Loucy (cell line): ENCODE measurements around the gene ESD.

ENCODE experiments used
- H2AFZ ChIP-seq: fragments of 200-600 bp; sonication (generic); 2 replicates; pipeline ENCODE4 v1.6.0; 2016; ENCODE audit warnings: antibody characterized with exemption, mild to moderate bottlenecking, low read length, moderate library complexity
- H3F3A ChIP-seq: fragments of 200-600 bp; 2 replicates; pipeline ENCODE4 v1.6.0; 2016; ENCODE audit warnings: antibody characterized with exemption, low read depth, mild to moderate bottlenecking
- H3K27me3 ChIP-seq: fragments of 200-600 bp; sonication (generic); 2 replicates; pipeline ENCODE4 v1.6.1; 2014; ENCODE audit warnings: low read length, mild to moderate bottlenecking; ENCODE audit not compliant: insufficient read depth, poor library complexity, severe bottlenecking
- H3K36me3 ChIP-seq: fragments of 200-600 bp; sonication (generic); 2 replicates; pipeline ENCODE4 v1.6.1; 2016; ENCODE audit warnings: low read length; ENCODE audit not compliant: insufficient read depth
- H3K4me1 ChIP-seq: fragments of 200-600 bp; sonication (generic); 2 replicates; pipeline ENCODE4 v1.5.1; 2014; ENCODE audit warnings: low read length, mild to moderate bottlenecking; ENCODE audit not compliant: insufficient read depth, poor library complexity, severe bottlenecking
- H3K4me2 ChIP-seq: fragments of 200-600 bp; sonication (generic); 2 replicates; pipeline ENCODE4 v1.6.0; 2014; ENCODE audit warnings: antibody characterized with exemption, low read length, low read depth, mild to moderate bottlenecking; ENCODE audit not compliant: poor library complexity, severe bottlenecking
- H3K4me3 ChIP-seq: fragments of 200-600 bp; sonication (generic); 2 replicates; pipeline ENCODE4 v1.5.1; 2014; ENCODE audit warnings: low read length, mild to moderate bottlenecking, mixed read lengths; ENCODE audit not compliant: poor library complexity, severe bottlenecking
- H3K79me2 ChIP-seq: fragments of 200-600 bp; sonication (generic); 2 replicates; pipeline ENCODE4 v1.6.1; 2014; ENCODE audit warnings: low read length; ENCODE audit not compliant: insufficient read depth
- H3K9ac ChIP-seq: fragments of 200-600 bp; sonication (generic); 2 replicates; pipeline ENCODE4 v1.6.0; 2014; ENCODE audit warnings: mild to moderate bottlenecking, low read depth, low read length, moderate library complexity; ENCODE audit not compliant: poor library complexity, severe bottlenecking
- H3K9me2 ChIP-seq: fragments of 200-600 bp; sonication (generic); replicated peaks from 2 replicates; pipeline ENCODE4 v1.6.1; 2016; ENCODE audit warnings: low read depth, low read length, mixed read lengths
- H3K9me3 ChIP-seq: fragments of 200-600 bp; sonication (generic); 2 replicates; pipeline ENCODE4 v1.6.1; 2014; ENCODE audit warnings: mild to moderate bottlenecking, antibody characterized with exemption, low read length, low read depth; ENCODE audit not compliant: insufficient read depth
- H4K20me1 ChIP-seq: fragments of 200-600 bp; sonication (generic); 2 replicates; pipeline ENCODE4 v1.6.0; 2014; ENCODE audit warnings: antibody characterized with exemption, low read length, mild to moderate bottlenecking; ENCODE audit not compliant: insufficient read depth, poor library complexity, severe bottlenecking
- CTCF ChIP-seq: fragments of 200-600 bp; sonication (generic); conservative IDR thresholded peaks from 2 replicates; pipeline ENCODE4 v1.5.1; 2014; ENCODE audit warnings: mild to moderate bottlenecking, antibody characterized with exemption, low read length
- EZH2phosphoT487 ChIP-seq: fragments of 200-600 bp; IDR thresholded peaks from 2 replicates; pipeline ENCODE4 v1.6.1; 2018; ENCODE audit warnings: antibody characterized with exemption, mild to moderate bottlenecking, moderate library complexity, borderline replicate concordance

Gene ESD

GRCh38 chr13:46844431-46844830, 47.5 kb upstream of the ESD start:
- Histone ChIP-seq H3K9ac (no peak overlapping the region), H3K79me2 (no peaks in the 10 kb centered on the region), H2AFZ (no peak overlapping the region), H3K9me3 (no peaks in the 10 kb centered on the region), H3K27me3 (no peaks in the 10 kb centered on the region), H3K4me2 (no peak overlapping the region), H4K20me1 (no peaks in the 10 kb centered on the region), H3K36me3 (no peaks in the 10 kb centered on the region), H3K4me3 (no peak overlapping the region), H3K4me1 (peaks cover 3% of the 10 kb centered on the region), H3K9me2 (no peaks in the 10 kb centered on the region), H3F3A (no peaks in the 10 kb centered on the region)
- TF ChIP-seq EZH2phosphoT487 (no peak), CTCF (no peak)

- peaks cover 7% of the 10 kb centered on the region for H3K4me1 ChIP-seq
- H2AFZ ChIP-seq = no peak overlapping the region
- H3K9me2 ChIP-seq = no peaks in the 10 kb centered on the region
- no peak overlapping the region for H3K9ac ChIP-seq
- H3K27me3 ChIP-seq = no peaks in the 10 kb centered on the region
- no peaks in the 10 kb centered on the region for H3K79me2 ChIP-seq
- H3K9me3 ChIP-seq = no peaks in the 10 kb centered on the region
- no peaks in the 10 kb centered on the region for H4K20me1 ChIP-seq
- H3K4me3 ChIP-seq = no peak overlapping the region
- no peaks in the 10 kb centered on the region for H3F3A ChIP-seq
- no peak for TF ChIP-seq CTCF
- TF ChIP-seq EZH2phosphoT487 = no peak
- H3K4me2 ChIP-seq = no peak overlapping the region
- no peaks in the 10 kb centered on the region for H3K36me3 ChIP-seq
Observed at GRCh38 chr13:46839399-46839798, 42.4 kb upstream of the ESD start.

- Histone ChIP-seq H3K4me3 (no peak overlapping the region), H3K9me2 (no peaks in the 10 kb centered on the region), H3K27me3 (no peaks in the 10 kb centered on the region), H3K79me2 (no peaks in the 10 kb centered on the region), H3K9me3 (no peaks in the 10 kb centered on the region), H3K36me3 (no peaks in the 10 kb centered on the region), H3F3A (no peaks in the 10 kb centered on the region), H3K4me1 (peaks cover 6% of the 10 kb centered on the region), H3K9ac (no peak overlapping the region), H4K20me1 (no peaks in the 10 kb centered on the region), H2AFZ (no peak overlapping the region), H3K4me2 (no peak overlapping the region)
- TF ChIP-seq CTCF (no peak), EZH2phosphoT487 (no peak)
Observed at GRCh38 chr13:46834657-46835056, 37.7 kb upstream of the ESD start.
